Mucosa of descending colon (tissue), 3 donors: Measurements from ENCODE around the gene ACAD9. TPM values are rescaled to one million over a fixed set of nuclear protein-coding genes. Genes with fewer than 3 reads are reported as not detected.
"Not testable (repeated sequence)": the region's sequence is repeated elsewhere in the genome, so short reads cannot be mapped to it uniquely, and the experiment has no call there.

Experiments
- ATAC-seq: fragments of 200-7000 bp; cut with Tn5 transposase; one replicate; pipeline ENCODE4 v1.9.1; 2020; ENCODE audit warnings: mild to moderate bottlenecking, moderate library complexity
- DNase-seq, 3 donors: peaks; one replicate each; pipeline ENCODE4 v3.0.0-alpha.2; 2020
- H3K36me3 ChIP-seq: fragments of 200-600 bp; one replicate; pipeline ENCODE4 v1.8.0; 2021; ENCODE audit warnings: low read depth, mild to moderate bottlenecking
- H3K4me1 ChIP-seq: fragments of 200-600 bp; one replicate; pipeline ENCODE4 v1.8.0; 2021; ENCODE audit warnings: low read depth, mild to moderate bottlenecking
- H3K4me3 ChIP-seq: fragments of 200-600 bp; one replicate; pipeline ENCODE4 v1.8.0; 2021; ENCODE audit warnings: mild to moderate bottlenecking
- H3K9me3 ChIP-seq: fragments of 200-600 bp; one replicate; pipeline ENCODE4 v1.8.0; 2021; ENCODE audit warnings: mild to moderate bottlenecking
- CTCF ChIP-seq: fragments of 200-600 bp; IDR thresholded peaks from one replicate; pipeline ENCODE4 v1.8.0; 2022; ENCODE audit warnings: antibody characterized with exemption, mild to moderate bottlenecking
- intact Hi-C, 2 donors: fragments of 100-400 bp; cut with DNase I in 1 of 2; cut with micrococcal nuclease in 1 of 2; formaldehyde crosslinking; loops; one replicate each; pipeline versions ENCODE4 v1.11.0 to v1.11.1; 2022; cut with DNase I, micrococcal nuclease
- total RNA-seq, 3 donors: library from RNA; stranded (reverse); fragmentation: NEBNext Ultra II Directional in 2 of 3; extraction: Animal tissue kit (Norgen Biotek cat#: 25700) in 2 of 3; gene quantifications; one replicate each; pipeline versions ENCODE4 v1.2.1 to v1.2.4, GENCODE V29; 2021 to 2023
- donor health status: DM: no; HTN: no; CAD: no; lungs with moderate emphysema.
- donor health status: DM: no; HTN: no; CAD: no.
- donor health status: DM: no; HTN: yes; CAD: no.

The ACAD9 gene
- total RNA-seq, 3 donors from 2014 or later, result 42.7 to 43.9 (median 43.8) TPM

GRCh38 chr3:128855569-128855968 is 23.9 kb upstream of the ACAD9 start:
- peaks cover 51% of the 10 kb centered on the region for H3K9me3 ChIP-seq

GRCh38 chr3:128858167-128858566 is 21.3 kb upstream of the ACAD9 start:
- Histone ChIP-seq H3K4me3 (no peak overlapping the region), H3K36me3 (no peaks in the 10 kb centered on the region), H3K9me3 (peaks cover 56% of the 10 kb centered on the region), H3K4me1 (no peaks in the 10 kb centered on the region)
- no peak for ATAC-seq
- intact Hi-C loops, result no loop called here
- no peak for TF ChIP-seq CTCF
- no peak for DNase-seq

More at GRCh38 chr3:128855569-128855968, 23.9 kb upstream of the ACAD9 start:
- no peak for TF ChIP-seq CTCF
- DNase-seq (no peak), ATAC-seq (no peak)
- Histone ChIP-seq H3K36me3 (no peaks in the 10 kb centered on the region), H3K4me1 (no peaks in the 10 kb centered on the region), H3K4me3 (no peak overlapping the region)
- intact Hi-C loops, result no loop called here

GRCh38 chr3:128859630-128860029 is 19.8 kb upstream of the ACAD9 start:
- Histone ChIP-seq H3K36me3 (no peaks in the 10 kb centered on the region), H3K9me3 (peaks cover 45% of the 10 kb centered on the region), H3K4me1 (no peaks in the 10 kb centered on the region), H3K4me3 (no peak overlapping the region)
- ATAC-seq, result no peak
- no peak for DNase-seq
- intact Hi-C loops, result no loop called here
- TF ChIP-seq CTCF, result no peak

- Histone ChIP-seq H3K4me1 (no peaks in the 10 kb centered on the region), H3K4me3 (no peak overlapping the region), H3K36me3 (no peaks in the 10 kb centered on the region), H3K9me3 (peaks cover 39% of the 10 kb centered on the region)
- no peak for TF ChIP-seq CTCF
- no peak for ATAC-seq
- no peak for DNase-seq
- intact Hi-C loops, result no loop called here
These were observed 17.9 kb upstream of the ACAD9 start for GRCh38 chr3:128861491-128861890.

GRCh38 chr3:128863560-128863959 is 15.9 kb upstream of the ACAD9 start:
- Histone ChIP-seq H3K9me3 (peaks cover 24% of the 10 kb centered on the region), H3K4me3 (no peak overlapping the region), H3K4me1 (no peaks in the 10 kb centered on the region), H3K36me3 (no peaks in the 10 kb centered on the region)
- intact Hi-C loops, result no loop called here
- TF ChIP-seq CTCF, result no peak
- DNase-seq, result no peak
- no peak for ATAC-seq

GRCh38 chr3:128864351-128864811 is 15.0 kb upstream of the ACAD9 start:
- intact Hi-C loops, result no loop called here
- ATAC-seq, result no peak

GRCh38 chr3:128864849-128865804 is 14.3 kb upstream of the ACAD9 start:
- ATAC-seq, intact Hi-C loops, DNase-seq, H3K4me1 ChIP-seq, H3K9me3 ChIP-seq, H3K36me3 ChIP-seq, H3K4me3 ChIP-seq: not testable (repeated sequence)

More at GRCh38 chr3:128864351-128864811, 15.0 kb upstream of the ACAD9 start:
- Histone ChIP-seq H3K4me3 (no peak overlapping the region), H3K9me3 (peaks cover 17% of the 10 kb centered on the region), H3K4me1 (no peaks in the 10 kb centered on the region), H3K36me3 (no peaks in the 10 kb centered on the region)
- no peak for TF ChIP-seq CTCF
- no peak for DNase-seq
